Endothelial cell of umbilical vein (primary cell): ENCODE data around the gene PADI1. TPM values are rescaled to one million over a fixed set of nuclear protein-coding genes. Genes with fewer than 3 reads are reported as not detected.

Source experiments
- BruUV-seq: library from RNA; stranded (reverse); fragments of 400-500 nt; replicated peaks from 2 replicates; lab custom pipeline; 2021; lab: Mats Ljungman, UMichigan
- CTCF ChIA-PET: fragments of 300-600, 350-600 bp; sonication (Branson Sonifier 250); formaldehyde crosslinking; loops from one replicate; lab custom pipeline; 2021; ENCODE audit warnings: antibody characterized with exemption, inconsistent platforms; lab: Charles Lee
- POLR2A ChIA-PET: fragments of 300-600, 350-600 bp; sonication (Branson Sonifier 250); formaldehyde crosslinking; loops from one replicate; lab custom pipeline; 2021; ENCODE audit warnings: antibody characterized with exemption, inconsistent platforms; lab: Charles Lee
- DNase-seq: peaks from one replicate; pipeline ENCODE4 v3.0.0-alpha.2; 2011; ENCODE audit warnings: low read depth, low spot score
- FAIRE-seq: peaks from 2 replicates; lab custom pipeline; 2011; peaks lifted over from hg19 to GRCh38; lab: Jason Lieb, UNC
- H2AFZ ChIP-seq: 2 replicates; pipeline ENCODE4 v1.6.0; 2012; ENCODE audit warnings: low read depth, low read length, control low read depth, inconsistent platforms
- H3K27ac ChIP-seq: 2 replicates; pipeline ENCODE4 v1.5.1; 2011; ENCODE audit warnings: low read depth, mild to moderate bottlenecking, control low read depth, low read length, moderate library complexity; ENCODE audit not compliant: insufficient read depth
- H3K27me3 ChIP-seq, 2 experiments: 2 replicates each; pipeline versions ENCODE4 v1.6.0 to v1.6.1; 2011; ENCODE audit warnings: low read length in 2 of 2, mixed read lengths in 1 of 2; ENCODE audit not compliant: control insufficient read depth in 2 of 2, insufficient read depth in 2 of 2
- H3K36me3 ChIP-seq, 2 experiments: 2 replicates in 1 of 2; 3 replicates in 1 of 2; pipeline ENCODE4 v1.5.1; 2011; ENCODE audit warnings: low read length in 2 of 2, mild to moderate bottlenecking in 1 of 2, moderate library complexity in 1 of 2; ENCODE audit not compliant: control insufficient read depth in 2 of 2, insufficient read depth in 2 of 2; ENCODE audit errors: extremely low read depth in 1 of 2
- H3K4me1 ChIP-seq: 3 replicates; pipeline ENCODE4 v1.5.1; 2011; ENCODE audit warnings: mild to moderate bottlenecking, low read length; ENCODE audit not compliant: control insufficient read depth, insufficient read depth; ENCODE audit errors: extremely low read depth
- H3K4me2 ChIP-seq: 2 replicates; pipeline ENCODE4 v1.6.1; 2011; ENCODE audit warnings: low read length, control low read depth, mixed read lengths; ENCODE audit not compliant: insufficient read depth
- H3K4me3 ChIP-seq, 3 experiments: fragments of 200-600 bp in 1 of 3; sonication (generic), shearing (Covaris generic) in 1 of 3; replicated peaks in 1 of 3; 2 replicates each; pipeline ENCODE4 v1.5.1; 2011 to 2016; ENCODE audit warnings: control low read depth in 3 of 3, low read length in 3 of 3, mild to moderate bottlenecking in 2 of 3, inconsistent platforms in 1 of 3, low read depth in 1 of 3, moderate library complexity in 1 of 3; ENCODE audit not compliant: insufficient read depth in 1 of 3
- H3K79me2 ChIP-seq: 2 replicates; pipeline ENCODE4 v1.6.0; 2012; ENCODE audit warnings: low read length, inconsistent platforms; ENCODE audit not compliant: control insufficient read depth, insufficient read depth
- H3K9ac ChIP-seq: replicated peaks from 2 replicates; pipeline ENCODE3; 2011; ENCODE audit warnings: low read length, control low read depth; ENCODE audit not compliant: insufficient read depth; ENCODE audit errors: extremely low read depth
- H3K9me1 ChIP-seq: replicated peaks from 3 replicates; pipeline ENCODE4 v1.6.0; 2011; ENCODE audit warnings: mild to moderate bottlenecking, low read length; ENCODE audit not compliant: control insufficient read depth, insufficient read depth; ENCODE audit errors: extremely low read depth
- H3K9me3 ChIP-seq: replicated peaks from 2 replicates; pipeline ENCODE4 v1.5.1; 2012; ENCODE audit warnings: low read length, inconsistent platforms; ENCODE audit not compliant: control insufficient read depth, insufficient read depth
- H4K20me1 ChIP-seq: replicated peaks from 2 replicates; pipeline ENCODE3; 2011; ENCODE audit warnings: mild to moderate bottlenecking, low read length; ENCODE audit not compliant: control insufficient read depth, insufficient read depth; ENCODE audit errors: extremely low read depth
- CTCF ChIP-seq, 2 donors: IDR thresholded peaks; 1 replicate in 1 of 2; 2 replicates in 1 of 2; pipeline ENCODE4 v1.5.1; 2011; ENCODE audit warnings: low read length in 2 of 2, mild to moderate bottlenecking in 2 of 2, moderate library complexity in 2 of 2, control low read depth in 1 of 2, inconsistent platforms in 1 of 2, low read depth in 1 of 2; ENCODE audit not compliant: insufficient read depth in 1 of 2; ENCODE audit errors: extremely low read depth in 1 of 2
- EZH2 ChIP-seq: IDR thresholded peaks from 2 replicates; pipeline ENCODE4 v1.6.1; 2012; ENCODE audit warnings: borderline replicate concordance, low read depth, mild to moderate bottlenecking, moderate library complexity, low read length, inconsistent platforms; ENCODE audit not compliant: severe bottlenecking
- FOS ChIP-seq: IDR thresholded peaks from 2 replicates; pipeline ENCODE4 v1.6.1; 2011; ENCODE audit warnings: mild to moderate bottlenecking, low read length, moderate library complexity, borderline replicate concordance; ENCODE audit not compliant: insufficient read depth
- JUN ChIP-seq: IDR thresholded peaks from 2 replicates; pipeline ENCODE4 v1.6.1; 2011; ENCODE audit warnings: borderline replicate concordance, low read depth; ENCODE audit not compliant: insufficient read length, insufficient read depth
- MAX ChIP-seq: IDR thresholded peaks from 2 replicates; pipeline ENCODE4 v1.6.1; 2011; ENCODE audit not compliant: insufficient read depth, insufficient read length
- MYC ChIP-seq: IDR thresholded peaks from one replicate; pipeline ENCODE4 v1.6.1; 2011; ENCODE audit warnings: mild to moderate bottlenecking, low read depth, low read length
- POLR2A ChIP-seq: IDR thresholded peaks from 2 replicates; pipeline ENCODE4 v1.6.1; 2012; ENCODE audit warnings: low read depth, mild to moderate bottlenecking, control low read depth, low read length
- POLR2AphosphoS5 ChIP-seq: IDR thresholded peaks from 2 replicates; pipeline ENCODE4 v1.6.1; 2012; ENCODE audit warnings: low read depth, mild to moderate bottlenecking, control low read depth, low read length, moderate library complexity; ENCODE audit not compliant: insufficient read depth
- dilution Hi-C: fragments of 300-500 bp; cut with MboI; formaldehyde crosslinking; loops from one replicate; pipeline ENCODE4 v1.15.0; 2019; ENCODE audit warnings: low sequenced_read_pairs; ENCODE audit not compliant: extremely low pct_ligation_motif_present
- intact Hi-C: fragments of 100-400 bp; cut with micrococcal nuclease; formaldehyde crosslinking; loops from one replicate; pipeline ENCODE4 v1.10.0; 2022
- polyA plus RNA-seq, 4 experiments: library from polyadenylated mRNA; depleted of rRNA in 3 of 4; stranded (reverse) in 3 of 4; unstranded in 1 of 4; fragments of >200 nt; gene quantifications; 2 replicates each; pipeline versions ENCODE4 v1.2.1 to v1.2.3, GENCODE V29; 2011 to 2012; ENCODE audit warnings: missing spikeins in 1 of 4
- total RNA-seq: library from RNA; stranded (reverse); gene quantifications from 2 replicates; pipeline ENCODE4 v1.2.3, GENCODE V29; 2021

PADI1 gene
- total and polyA plus RNA-seq, 2 donors (not counting 3 experiments of a cell fraction or from before 2014, with no cell fraction given), result 0.01 TPM; not detected in 1

GRCh38 chr1:17167041-17167785, 37.7 kb upstream of the PADI1 start:
- BruUV-seq, result no TSS peak
- H3K27ac ChIP-seq, result no peak overlapping the region
- no peaks in the 10 kb centered on the region for H3K27me3 ChIP-seq
- no peak overlapping the region for H3K9ac ChIP-seq
- no peaks in the 10 kb centered on the region for H4K20me1 ChIP-seq
- TF ChIP-seq FOS (no peak), POLR2A (no peak), JUN (no peak), MAX (no peak), EZH2 (no peak), POLR2AphosphoS5 (no peak), MYC (no peak), CTCF (IDR thresholded peaks at IDR 0.05; ENCODE audit: extremely low read depth in 1 of 2, insufficient read depth in 1 of 2, low read depth in 1 of 2, low read length in 2 of 2) (no peak)
- H3K79me2 ChIP-seq, result no peaks in the 10 kb centered on the region
- H3K9me1 ChIP-seq, result no peaks in the 10 kb centered on the region
- ChIA-PET CTCF (no interaction called here), POLR2A (no interaction called here)
- FAIRE-seq, result no peak
- DNase-seq, result no peak
- H3K36me3 ChIP-seq, result no peaks in the 10 kb centered on the region
- dilution Hi-C loops, result no loop called here
- no peak overlapping the region for H3K4me3 ChIP-seq
- no peak overlapping the region for H2AFZ ChIP-seq
- intact Hi-C loops, result no loop called here
- H3K4me1 ChIP-seq, result no peaks in the 10 kb centered on the region
- H3K9me3 ChIP-seq, result no peaks in the 10 kb centered on the region
- H3K4me2 ChIP-seq, result no peak overlapping the region
